Stimulated activated naive CD4-positive, alpha-beta T cell (primary cell): ENCODE measurements around the gene SLC25A36.
A peak's percentile ranks its signal among the peaks of the same experiment; 100 is the strongest.
"Not testable (repeated sequence)": the region's sequence is repeated elsewhere in the genome, so short reads cannot be mapped to it uniquely, and the experiment has no call there.

Experiments
- DNase-seq, 6 experiments: peaks; one replicate each; lab custom pipeline; 2025; lab: John Stamatoyannopoulos, UW

The SLC25A36 gene

DNA sequence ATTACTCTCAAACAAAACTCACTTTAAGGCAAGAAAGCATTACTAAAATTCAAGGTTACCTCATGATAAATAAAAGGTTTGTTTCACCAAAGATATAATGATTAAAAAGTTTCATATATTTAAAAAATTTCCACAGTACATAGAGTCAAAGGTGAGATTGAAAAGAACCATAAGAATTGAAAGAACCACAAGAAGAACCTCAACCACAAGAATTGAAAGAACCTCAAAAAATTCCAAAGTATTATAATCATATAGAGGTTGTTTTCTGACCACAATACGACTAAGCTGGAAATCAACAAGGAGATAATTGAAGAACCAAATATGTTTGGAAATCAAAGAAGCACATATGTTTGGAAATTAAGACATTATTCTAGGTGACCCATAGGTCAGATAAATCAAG lies 52.7 kb downstream of the SLC25A36 start:
- no peak for DNase-seq

DNA sequence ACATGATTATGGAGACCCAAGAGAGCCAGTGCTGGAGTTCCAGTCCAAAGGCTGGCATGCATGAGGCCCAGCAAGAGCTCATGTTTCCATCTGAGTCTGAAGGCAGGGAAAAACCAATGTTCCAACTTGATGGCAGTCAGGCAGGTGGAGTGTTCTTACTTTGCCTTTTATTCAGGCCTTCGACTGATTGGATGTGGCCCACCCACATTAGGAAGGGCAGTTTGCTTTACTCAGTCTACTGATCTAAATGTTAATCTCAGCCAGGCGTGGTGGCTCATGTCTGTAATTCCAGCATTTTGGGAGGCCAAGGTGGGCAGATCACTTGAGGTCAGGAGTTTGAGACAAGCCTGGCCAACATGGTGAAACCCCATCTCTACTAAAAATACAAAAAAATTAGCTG lies 53.2 kb downstream of the SLC25A36 start:
- not testable (repeated sequence) for DNase-seq

DNA sequence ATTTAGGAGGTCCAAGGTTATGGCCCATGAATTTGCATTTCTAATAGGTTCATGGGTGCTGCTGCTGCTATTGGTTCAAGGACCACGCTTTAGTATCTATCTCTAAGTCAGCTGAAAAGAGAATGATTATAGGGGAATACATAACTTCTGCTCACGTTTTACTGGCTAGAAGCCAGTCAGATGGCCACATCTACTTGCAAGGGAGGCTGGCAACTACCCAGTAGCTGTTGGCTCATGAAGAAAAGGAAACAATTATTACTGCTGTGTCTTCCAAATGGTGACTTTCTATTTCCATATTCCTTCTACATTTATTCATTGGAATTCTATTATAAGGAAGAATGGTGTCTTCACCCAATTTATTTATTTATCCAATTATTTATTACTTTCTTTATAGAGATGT lies 54.2 kb downstream of the SLC25A36 start:
- no peak for DNase-seq

DNA sequence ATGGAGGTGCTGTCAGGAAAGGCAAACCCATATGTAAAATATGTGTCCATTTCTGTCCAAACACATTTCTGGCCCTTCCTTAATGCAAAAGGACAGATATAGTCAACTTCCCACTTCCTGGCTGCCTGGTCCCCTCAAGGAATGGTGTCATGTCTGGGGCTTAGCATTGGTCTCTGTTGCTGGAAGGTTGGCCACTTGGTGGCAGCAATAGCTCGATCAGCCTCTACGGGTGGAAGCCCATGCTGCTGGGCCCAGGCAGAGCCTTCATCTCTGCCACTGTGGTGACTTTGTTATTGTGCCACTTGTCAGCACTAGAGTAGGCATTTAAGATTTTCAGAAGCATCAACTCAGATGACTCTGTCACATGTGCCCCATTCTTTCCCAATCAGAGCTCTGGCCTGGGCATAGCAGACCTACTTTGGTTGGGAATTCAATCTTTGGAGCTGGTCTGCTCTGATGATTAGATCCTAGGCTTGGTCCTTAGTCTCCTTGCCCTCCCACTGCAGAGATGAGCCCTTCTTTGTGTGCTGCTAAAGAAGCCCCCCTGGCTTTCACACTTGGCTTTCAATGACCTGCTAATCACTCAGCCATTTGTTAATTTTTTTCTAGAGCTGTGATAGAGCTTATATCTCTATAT lies 58.5 kb downstream of the SLC25A36 start:
- DNase-seq: peak; percentile 6 to 46 (median 33)

DNA sequence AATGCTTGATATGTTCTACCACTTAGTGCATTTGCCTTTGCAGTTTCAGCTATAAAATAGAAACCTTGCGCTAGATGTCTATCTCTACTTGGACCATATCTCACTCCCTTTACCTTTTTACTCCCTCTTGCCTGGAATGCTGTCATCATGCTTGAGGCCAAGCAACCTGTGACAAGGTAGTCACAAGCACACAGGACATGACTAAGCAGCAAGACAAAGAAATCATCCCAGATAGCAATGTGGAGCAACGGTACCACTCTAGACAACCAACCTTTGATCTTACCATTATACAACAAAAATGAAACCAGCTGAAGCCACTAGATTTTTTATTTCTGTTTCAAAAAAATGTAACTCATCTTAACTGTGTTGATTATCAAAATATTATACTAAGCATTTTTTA lies 59.0 kb downstream of the SLC25A36 start:
- no peak for DNase-seq

DNA sequence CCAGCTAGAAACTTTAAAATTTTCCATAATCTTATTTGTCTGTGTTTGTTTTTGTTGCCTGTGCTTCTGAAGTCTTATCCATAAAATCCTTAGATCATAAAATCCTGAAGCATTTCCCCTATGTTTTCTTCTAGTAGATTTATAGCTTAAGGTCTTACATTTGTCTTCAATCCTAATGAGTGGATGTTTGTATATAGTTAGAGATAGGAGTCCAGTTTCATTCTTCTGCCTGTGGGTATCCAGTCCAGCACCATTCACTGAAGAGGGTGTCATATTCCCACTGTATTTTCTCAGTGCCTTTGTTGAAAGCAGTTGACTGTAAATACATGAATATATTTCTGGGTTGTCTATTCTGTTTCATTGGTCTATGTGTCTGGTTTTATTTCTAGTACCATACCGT lies 64.7 kb downstream of the SLC25A36 start:
- no peak for DNase-seq

DNA sequence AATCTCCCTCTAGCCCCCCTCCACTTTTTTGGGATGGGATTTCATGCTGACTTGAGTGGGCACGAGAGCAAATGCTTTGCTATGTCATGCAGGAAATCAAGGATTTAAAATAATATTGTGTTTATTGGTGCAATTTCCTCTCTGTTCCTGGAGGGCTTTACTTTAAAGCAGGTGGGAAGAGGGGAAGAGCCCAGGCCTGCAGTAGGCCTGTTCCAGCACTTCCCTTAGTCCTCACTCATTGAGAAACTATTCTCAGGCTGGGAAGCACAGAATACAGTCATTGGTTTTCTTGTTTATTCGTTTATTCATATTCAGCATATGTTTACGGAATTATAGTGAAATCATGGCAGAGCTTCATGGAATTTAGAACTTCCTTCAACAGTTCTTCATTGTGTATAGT lies 67.9 kb downstream of the SLC25A36 start:
- no peak for DNase-seq

DNA sequence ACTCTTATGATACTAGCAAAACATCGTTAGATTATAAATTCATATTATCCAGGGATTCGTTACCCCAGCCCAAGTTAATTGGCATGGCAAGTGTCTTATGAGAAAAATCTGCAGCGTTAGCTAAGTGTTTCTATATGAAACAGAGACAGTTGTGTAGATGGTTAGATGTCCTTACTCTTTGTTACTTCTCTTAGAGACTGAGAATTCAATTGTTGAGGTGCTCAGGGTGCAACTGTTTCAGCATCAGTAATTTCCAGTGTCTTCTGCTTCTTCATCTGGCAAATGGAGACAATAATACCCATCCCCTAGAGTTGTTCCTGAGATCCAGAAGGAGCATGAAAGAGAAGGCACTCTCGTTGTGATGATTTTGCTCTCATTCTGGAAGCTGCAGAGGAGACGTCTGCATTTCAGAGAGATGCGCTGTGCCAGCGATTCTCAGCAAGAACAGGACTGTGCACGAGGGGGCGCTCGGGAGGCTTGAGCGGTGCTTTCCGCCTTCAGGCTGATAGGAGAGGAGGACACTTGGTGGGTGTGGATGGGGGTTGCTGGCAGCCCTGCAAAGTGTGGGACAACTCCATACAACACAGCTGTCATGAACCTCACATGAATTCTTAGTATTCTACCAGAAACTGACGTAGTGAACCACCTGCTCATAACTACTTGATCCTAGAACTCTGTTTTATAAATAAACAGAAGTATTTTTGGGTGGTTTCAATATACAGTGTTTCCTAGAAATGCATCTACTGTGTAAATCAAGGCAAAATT lies 69.8 kb downstream of the SLC25A36 start:
- peak; percentile 43 to 71 (median 63) for DNase-seq

DNA sequence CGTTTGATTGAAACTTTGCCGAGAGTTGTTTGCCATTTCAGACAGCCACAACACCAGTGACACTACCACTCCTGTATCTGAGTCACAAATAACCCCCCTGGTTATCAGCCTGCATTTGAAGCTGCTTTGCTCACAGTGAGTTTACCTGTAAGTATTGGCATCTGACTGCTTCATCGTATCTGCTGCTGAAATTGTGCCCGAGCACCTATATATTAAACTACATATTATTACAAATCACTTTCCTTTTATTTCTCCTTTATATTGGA lies 70.3 kb downstream of the SLC25A36 start:
- no peak for DNase-seq

DNA sequence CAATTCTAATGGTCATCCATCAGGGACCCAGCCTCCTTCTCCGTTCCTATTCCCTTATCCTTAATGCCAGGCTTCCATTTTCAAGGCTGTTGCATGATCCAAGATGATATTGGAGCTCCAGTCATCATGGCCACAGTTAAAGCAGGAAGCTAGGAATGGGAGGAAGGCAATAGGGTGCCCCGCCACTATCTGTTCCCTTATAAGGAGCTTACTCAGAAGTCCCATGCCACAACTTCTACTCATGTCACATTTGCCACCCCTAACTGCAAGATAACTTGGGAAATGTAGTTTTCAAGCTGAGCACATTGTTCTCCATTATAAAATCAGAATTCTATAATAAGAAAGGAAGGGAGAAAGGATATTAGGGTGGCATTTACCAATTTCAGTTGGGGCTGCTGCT lies 70.9 kb downstream of the SLC25A36 start:
- no peak for DNase-seq

DNA sequence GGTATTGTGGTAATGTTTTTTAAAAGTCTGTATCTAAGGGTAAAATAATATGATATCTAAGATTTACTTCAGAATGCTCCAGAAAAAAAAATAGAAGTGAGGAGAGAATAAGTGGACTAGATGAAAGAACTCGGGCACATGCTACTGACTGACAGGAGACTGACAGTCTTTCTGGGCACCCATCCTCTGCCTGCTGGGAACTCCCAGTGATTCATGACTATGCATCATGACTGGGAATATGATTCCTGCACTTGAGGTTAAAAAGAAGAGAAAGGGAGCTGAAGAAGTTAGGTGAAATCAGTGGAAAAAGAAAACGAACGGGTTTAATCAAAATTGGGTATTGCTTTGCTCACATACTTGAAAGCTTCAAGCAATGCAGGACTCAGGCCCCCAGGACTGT lies 73.8 kb downstream of the SLC25A36 start:
- DNase-seq: no peak

DNA sequence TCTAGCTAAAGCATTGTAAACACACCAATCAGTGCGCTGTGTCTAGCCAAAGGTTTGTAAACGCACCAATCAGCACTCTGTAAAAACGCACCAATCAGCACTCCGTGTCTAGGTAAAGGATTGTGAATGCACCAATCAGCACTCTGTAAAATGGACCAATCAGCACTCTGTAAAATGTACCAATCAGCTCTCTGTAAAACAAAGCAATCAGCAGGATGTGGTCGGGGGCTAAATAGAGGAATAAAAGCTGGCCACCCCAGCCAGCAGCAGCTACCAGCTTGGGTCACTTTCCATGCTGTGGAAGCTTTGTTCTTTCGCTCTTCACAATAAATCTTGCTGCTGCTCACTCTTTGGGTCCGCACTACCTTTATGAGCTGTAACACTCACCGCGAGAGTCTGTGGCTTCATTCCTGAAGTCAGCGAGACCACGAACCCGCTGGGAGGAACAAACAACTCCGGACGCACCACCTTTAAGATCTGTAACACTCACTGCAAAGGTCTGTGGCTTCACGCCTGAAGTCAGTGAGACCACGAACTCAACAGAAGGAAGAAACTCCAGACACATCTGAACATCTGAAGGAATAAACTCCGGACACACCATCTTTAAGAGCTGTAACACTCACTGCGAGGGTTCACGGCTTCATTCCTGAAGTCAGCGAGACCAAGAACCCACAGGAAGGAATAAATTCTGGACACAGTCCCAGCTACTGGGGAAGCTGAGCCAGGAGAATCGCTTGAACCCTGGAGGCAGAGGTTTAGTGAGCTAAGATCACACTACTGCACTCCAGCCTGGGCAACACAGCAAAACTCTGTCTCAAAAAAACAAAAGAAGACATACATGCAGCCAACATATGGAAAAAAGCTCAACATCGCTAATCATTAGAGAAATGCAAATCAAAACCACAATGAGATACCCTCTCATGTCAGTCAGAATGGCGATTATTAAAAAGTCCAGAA lies 76.0 kb downstream of the SLC25A36 start:
- DNase-seq: peak in 1 of 6 experiments; percentile 2

DNA sequence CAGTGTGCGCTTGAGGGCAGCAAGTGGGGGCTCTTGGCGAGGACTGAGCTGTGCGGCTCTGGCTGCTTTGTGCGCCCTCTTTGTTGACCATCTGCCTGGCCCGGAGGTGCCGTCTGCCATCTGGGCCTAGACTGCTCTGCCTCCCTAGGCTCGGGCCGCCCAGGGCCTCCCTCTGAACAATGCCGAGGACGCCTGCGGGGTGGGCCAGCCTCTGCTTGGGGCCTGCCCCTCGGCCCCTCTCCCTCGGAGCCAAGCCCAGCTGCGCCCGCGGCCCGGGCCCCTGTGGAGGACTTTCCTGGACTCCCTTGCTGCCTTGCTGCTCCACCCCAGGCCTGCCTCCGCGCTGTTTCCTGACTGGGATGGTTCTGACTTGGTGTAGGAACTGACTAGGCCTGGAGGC lies 77.6 kb downstream of the SLC25A36 start:
- DNase-seq: no peak

DNA sequence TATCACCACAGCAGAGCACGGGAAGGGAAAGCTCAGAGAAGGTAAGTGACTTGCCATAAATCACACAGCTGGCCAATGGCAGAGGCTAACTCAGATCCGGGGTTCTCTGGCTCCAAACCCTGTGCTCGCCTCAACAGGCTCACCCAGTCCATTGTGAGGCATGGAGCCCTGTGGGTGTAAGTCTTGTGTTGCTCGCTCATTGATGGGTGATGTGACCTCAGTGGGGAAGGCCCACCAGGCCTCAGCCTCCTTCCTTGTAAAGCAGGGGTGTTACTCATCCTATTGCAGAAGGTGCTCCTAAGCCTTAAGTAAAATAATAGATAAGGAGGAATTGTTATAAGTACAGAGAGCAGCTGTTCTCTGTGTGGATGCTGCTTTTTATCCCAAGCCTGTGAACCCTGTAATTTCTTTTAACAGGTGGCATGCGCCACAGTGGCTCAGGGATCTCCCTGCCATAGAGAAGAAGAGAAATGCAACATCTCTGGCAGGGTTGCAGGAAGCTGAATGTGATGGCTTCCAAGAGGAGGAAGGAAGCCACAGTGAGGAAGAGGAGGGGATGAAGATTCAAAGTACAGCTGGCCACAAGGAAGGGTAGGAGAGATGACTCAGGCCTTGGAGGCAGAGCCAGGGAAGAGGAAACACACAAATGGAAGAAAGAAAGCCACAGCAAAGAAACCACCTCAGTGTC lies 78.7 kb downstream of the SLC25A36 start:
- DNase-seq: no peak

DNA sequence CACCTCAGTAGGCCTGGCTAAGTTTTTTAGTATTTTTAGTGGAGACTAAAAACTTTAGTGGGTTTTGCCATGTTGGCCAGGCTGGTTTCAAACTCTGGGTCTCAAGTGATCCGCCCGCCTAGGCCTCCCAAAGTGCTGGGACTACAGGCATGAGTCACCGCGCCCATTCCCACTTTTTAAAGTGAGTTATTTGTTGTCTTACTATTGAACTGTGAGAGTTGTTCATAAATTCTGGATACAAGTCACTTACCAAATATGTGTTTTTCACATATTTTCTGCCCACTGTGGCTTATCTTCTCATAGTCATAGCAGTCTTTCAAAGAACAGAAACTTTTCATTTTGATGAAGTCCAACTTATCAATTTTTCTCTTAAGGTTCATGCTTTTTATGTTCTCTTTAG lies 79.6 kb downstream of the SLC25A36 start:
- DNase-seq: no peak
